IPS-15b (cell line): Measurements from ENCODE around the gene ARHGAP6.

ENCODE experiments used
- H3K27me3 ChIP-seq: one replicate; pipeline ENCODE4 v1.6.1; 2013; ENCODE audit warnings: low read length; ENCODE audit not compliant: control insufficient read depth, insufficient read depth
- H3K36me3 ChIP-seq: one replicate; pipeline ENCODE4 v1.6.1; 2013; ENCODE audit warnings: low read length; ENCODE audit not compliant: control insufficient read depth, insufficient read depth
- H3K4me1 ChIP-seq: one replicate; pipeline ENCODE4 v1.6.1; 2013; ENCODE audit warnings: mild to moderate bottlenecking, low read length; ENCODE audit not compliant: control insufficient read depth, insufficient read depth
- H3K4me3 ChIP-seq: one replicate; pipeline ENCODE4 v1.5.1; 2013; ENCODE audit warnings: low read depth, low read length
- H3K9ac ChIP-seq: one replicate; pipeline ENCODE4 v1.6.1; 2013; ENCODE audit warnings: low read depth, mild to moderate bottlenecking, low read length
- H3K9me3 ChIP-seq: one replicate; pipeline ENCODE4 v1.6.1; 2013; ENCODE audit warnings: mild to moderate bottlenecking, low read length; ENCODE audit not compliant: control insufficient read depth, insufficient read depth

The ARHGAP6 gene

GRCh38 chrX:11349020-11349419, 316.7 kb downstream of the ARHGAP6 start:
- Histone ChIP-seq H3K9me3 (no peaks in the 10 kb centered on the region), H3K27me3 (no peaks in the 10 kb centered on the region), H3K4me3 (no peak overlapping the region), H3K4me1 (no peaks in the 10 kb centered on the region), H3K9ac (no peak overlapping the region), H3K36me3 (no peaks in the 10 kb centered on the region)

- Histone ChIP-seq H3K4me1 (no peaks in the 10 kb centered on the region), H3K4me3 (no peak overlapping the region), H3K9me3 (no peaks in the 10 kb centered on the region), H3K36me3 (no peaks in the 10 kb centered on the region), H3K9ac (no peak overlapping the region), H3K27me3 (no peaks in the 10 kb centered on the region)
Measured at GRCh38 chrX:11347300-11347699, 318.4 kb downstream of the ARHGAP6 start.

GRCh38 chrX:11346121-11346682, 319.5 kb downstream of the ARHGAP6 start:
- no peaks in the 10 kb centered on the region for H3K27me3 ChIP-seq
- no peaks in the 10 kb centered on the region for H3K36me3 ChIP-seq
- no peaks in the 10 kb centered on the region for H3K4me1 ChIP-seq
- H3K9me3 ChIP-seq = no peaks in the 10 kb centered on the region
- H3K9ac ChIP-seq = no peak overlapping the region
- no peak overlapping the region for H3K4me3 ChIP-seq

- H3K4me1 ChIP-seq = no peaks in the 10 kb centered on the region
- no peaks in the 10 kb centered on the region for H3K27me3 ChIP-seq
- H3K9ac ChIP-seq = no peak overlapping the region
- no peaks in the 10 kb centered on the region for H3K36me3 ChIP-seq
- H3K9me3 ChIP-seq = no peaks in the 10 kb centered on the region
- H3K4me3 ChIP-seq = no peak overlapping the region
Measured at GRCh38 chrX:11342673-11343072, 323.0 kb downstream of the ARHGAP6 start.

GRCh38 chrX:11341274-11342201, 324.2 kb downstream of the ARHGAP6 start:
- Histone ChIP-seq H3K9me3 (no peaks in the 10 kb centered on the region), H3K36me3 (no peaks in the 10 kb centered on the region), H3K4me3 (no peak overlapping the region), H3K9ac (no peak overlapping the region), H3K27me3 (no peaks in the 10 kb centered on the region), H3K4me1 (no peaks in the 10 kb centered on the region)

- no peak overlapping the region for H3K4me3 ChIP-seq
- no peaks in the 10 kb centered on the region for H3K4me1 ChIP-seq
- H3K27me3 ChIP-seq = no peaks in the 10 kb centered on the region
- no peaks in the 10 kb centered on the region for H3K9me3 ChIP-seq
- no peaks in the 10 kb centered on the region for H3K36me3 ChIP-seq
- H3K9ac ChIP-seq = no peak overlapping the region
Measured at GRCh38 chrX:11337292-11338009, 328.3 kb downstream of the ARHGAP6 start.

- H3K4me3 ChIP-seq = no peak overlapping the region
Measured at GRCh38 chrX:11336201-11336600, 329.5 kb downstream of the ARHGAP6 start.

GRCh38 chrX:11334165-11334564, 331.6 kb downstream of the ARHGAP6 start:
- Histone ChIP-seq H3K9me3 (no peaks in the 10 kb centered on the region), H3K27me3 (no peaks in the 10 kb centered on the region), H3K9ac (no peak overlapping the region), H3K4me3 (no peak overlapping the region), H3K36me3 (no peaks in the 10 kb centered on the region), H3K4me1 (no peaks in the 10 kb centered on the region)

More at GRCh38 chrX:11336201-11336600, 329.5 kb downstream of the ARHGAP6 start:
- Histone ChIP-seq H3K9ac (no peak overlapping the region), H3K4me1 (no peaks in the 10 kb centered on the region), H3K27me3 (no peaks in the 10 kb centered on the region), H3K36me3 (no peaks in the 10 kb centered on the region), H3K9me3 (no peaks in the 10 kb centered on the region)

- Histone ChIP-seq H3K4me1 (no peaks in the 10 kb centered on the region), H3K36me3 (no peaks in the 10 kb centered on the region), H3K9ac (no peak overlapping the region), H3K4me3 (no peak overlapping the region), H3K9me3 (no peaks in the 10 kb centered on the region), H3K27me3 (no peaks in the 10 kb centered on the region)
Measured at GRCh38 chrX:11331788-11332187, 333.9 kb downstream of the ARHGAP6 start.

- H3K9me3 ChIP-seq = no peaks in the 10 kb centered on the region
- no peaks in the 10 kb centered on the region for H3K4me1 ChIP-seq
- H3K36me3 ChIP-seq = no peaks in the 10 kb centered on the region
- H3K9ac ChIP-seq = no peak overlapping the region
- no peak overlapping the region for H3K4me3 ChIP-seq
- H3K27me3 ChIP-seq = no peaks in the 10 kb centered on the region
Measured at GRCh38 chrX:11329021-11329420, 336.7 kb downstream of the ARHGAP6 start.

GRCh38 chrX:11328134-11328533, 337.6 kb downstream of the ARHGAP6 start:
- H3K27me3 ChIP-seq = no peaks in the 10 kb centered on the region
- no peak overlapping the region for H3K9ac ChIP-seq
- H3K9me3 ChIP-seq = no peaks in the 10 kb centered on the region
- H3K4me1 ChIP-seq = no peaks in the 10 kb centered on the region
- H3K4me3 ChIP-seq = no peak overlapping the region
- H3K36me3 ChIP-seq = no peaks in the 10 kb centered on the region
